ENCODE data around the gene DVL3.
"Not testable (repeated sequence)": the region's sequence is repeated elsewhere in the genome, so short reads cannot be mapped to it uniquely, and the experiment has no call there.

DVL3 gene

GRCh38 chr3:184154885-184155643 is at the start of gene DVL3:
DVL3 (plus strand) TSS chr3:184155377; CDS start chr3:184155636, 259 bp downstream.
- peak; percentile 56 for DNase-seq

- DNase-seq = no peak
These were observed 44.9 kb upstream of the DVL3 start for GRCh38 chr3:184110316-184110725.

- no peak for DNase-seq
These were observed 39.2 kb upstream of the DVL3 start for GRCh38 chr3:184116017-184116416.

GRCh38 chr3:184117636-184118035 is 37.5 kb upstream of the DVL3 start:
- DNase-seq = no peak

GRCh38 chr3:184121031-184121430 is 34.1 kb upstream of the DVL3 start:
- DNase-seq = not testable (repeated sequence)

- DNase-seq = no peak
These were observed 29.2 kb upstream of the DVL3 start for GRCh38 chr3:184126006-184126405.

- no peak for DNase-seq
These were observed 26.2 kb upstream of the DVL3 start for GRCh38 chr3:184129012-184129411.

GRCh38 chr3:184132945-184133344 is 22.2 kb upstream of the DVL3 start:
- no peak for DNase-seq

GRCh38 chr3:184133840-184134745 is 21.1 kb upstream of the DVL3 start:
- peak; percentile 78 for DNase-seq

- no peak for DNase-seq
These were observed 20.4 kb upstream of the DVL3 start for GRCh38 chr3:184134746-184135148.

- DNase-seq = peak; percentile 92
These were observed 19.8 kb upstream of the DVL3 start, which contains the start of gene EIF2B5 for GRCh38 chr3:184135149-184135910. EIF2B5 (plus strand) TSS chr3:184135358; CDS start chr3:184135386, 28 bp downstream.

- no peak for DNase-seq
These were observed 19.3 kb upstream of the DVL3 start for GRCh38 chr3:184135911-184136260.

GRCh38 chr3:184140436-184140835 is 14.7 kb upstream of the DVL3 start:
- DNase-seq = no peak

GRCh38 chr3:184142199-184142598 is 13.0 kb upstream of the DVL3 start:
- no peak for DNase-seq

- DNase-seq = no peak
These were observed 11.8 kb upstream of the DVL3 start for GRCh38 chr3:184143327-184143726.

- no peak for DNase-seq
These were observed 10.7 kb upstream of the DVL3 start for GRCh38 chr3:184144505-184144904.

GRCh38 chr3:184145111-184145524 is 10.1 kb upstream of the DVL3 start:
- DNase-seq = peak; percentile 36

GRCh38 chr3:184145751-184146270 is 9.4 kb upstream of the DVL3 start:
- no peak for DNase-seq

GRCh38 chr3:184148076-184148475 is 7.1 kb upstream of the DVL3 start:
- no peak for DNase-seq

- DNase-seq = no peak
These were observed 6.1 kb upstream of the DVL3 start for GRCh38 chr3:184149123-184149522.

- DNase-seq = not testable (repeated sequence)
These were observed 5.4 kb upstream of the DVL3 start for GRCh38 chr3:184149770-184150169.

GRCh38 chr3:184155644-184156521 is 706 bp downstream of the DVL3 start:
- peak; percentile 73 for DNase-seq
